ENCODE results near the gene MEN1.
"Not testable (repeated sequence)": the region's sequence is repeated elsewhere in the genome, so short reads cannot be mapped to it uniquely, and the experiment has no call there.

The MEN1 gene

GRCh38 chr11:64832467-64833197, 22.3 kb upstream of the MEN1 start:
- no peak for DNase-seq (ENCODE audit: low read depth)

- no peak for DNase-seq (ENCODE audit: low read depth)
These were observed 21.1 kb upstream of the MEN1 start for GRCh38 chr11:64831411-64831891.

- DNase-seq (ENCODE audit: low read depth): no peak
These were observed 19.3 kb upstream of the MEN1 start for GRCh38 chr11:64829536-64830251.

GRCh38 chr11:64827451-64827839, 17.1 kb upstream of the MEN1 start:
- no peak for DNase-seq (ENCODE audit: low read depth)

GRCh38 chr11:64826578-64827450, 16.5 kb upstream of the MEN1 start:
- no peak for DNase-seq (ENCODE audit: low read depth)

- DNase-seq (ENCODE audit: low read depth): no peak
These were observed 15.7 kb upstream of the MEN1 start for GRCh38 chr11:64826062-64826461.

- DNase-seq (ENCODE audit: low read depth): no peak
These were observed 13.3 kb upstream of the MEN1 start for GRCh38 chr11:64823568-64824119.

- no peak for DNase-seq (ENCODE audit: low read depth)
These were observed 7.1 kb upstream of the MEN1 start for GRCh38 chr11:64817476-64817875.

GRCh38 chr11:64815433-64815832, 5.1 kb upstream of the MEN1 start:
- not testable (repeated sequence) for DNase-seq (ENCODE audit: low read depth)

GRCh38 chr11:64814712-64815187, 4.4 kb upstream of the MEN1 start:
- DNase-seq (ENCODE audit: low read depth): no peak

GRCh38 chr11:64813826-64814225, 3.5 kb upstream of the MEN1 start:
- no peak for DNase-seq (ENCODE audit: low read depth)

GRCh38 chr11:64810891-64811272, 531 bp upstream of the MEN1 start:
- no peak for DNase-seq (ENCODE audit: low read depth)

GRCh38 chr11:64809781-64810241, 540 bp downstream of the MEN1 start:
- DNase-seq (ENCODE audit: low read depth): no peak

- no peak for DNase-seq (ENCODE audit: low read depth)
These were observed 4.9 kb downstream of the MEN1 start for GRCh38 chr11:64805481-64805880.

GRCh38 chr11:64804346-64805210, 5.8 kb downstream of the MEN1 start:
- DNase-seq (ENCODE audit: low read depth): no peak

- no peak for DNase-seq (ENCODE audit: low read depth)
These were observed 6.5 kb downstream of the MEN1 start for GRCh38 chr11:64803846-64804345.

- no peak for DNase-seq (ENCODE audit: low read depth)
These were observed 7.0 kb downstream of the MEN1 start, which contains the start of gene MAP4K2 for GRCh38 chr11:64803158-64803845. Gene MAP4K2 (minus strand): TSS chr11:64803214. CDS start chr11:64803149, 65 bp downstream.

- DNase-seq (ENCODE audit: low read depth): no peak
These were observed 7.8 kb downstream of the MEN1 start for GRCh38 chr11:64802370-64803157.

All from CMK (cell line).